ENCODE results near the gene RICTOR.

RICTOR gene

DNA sequence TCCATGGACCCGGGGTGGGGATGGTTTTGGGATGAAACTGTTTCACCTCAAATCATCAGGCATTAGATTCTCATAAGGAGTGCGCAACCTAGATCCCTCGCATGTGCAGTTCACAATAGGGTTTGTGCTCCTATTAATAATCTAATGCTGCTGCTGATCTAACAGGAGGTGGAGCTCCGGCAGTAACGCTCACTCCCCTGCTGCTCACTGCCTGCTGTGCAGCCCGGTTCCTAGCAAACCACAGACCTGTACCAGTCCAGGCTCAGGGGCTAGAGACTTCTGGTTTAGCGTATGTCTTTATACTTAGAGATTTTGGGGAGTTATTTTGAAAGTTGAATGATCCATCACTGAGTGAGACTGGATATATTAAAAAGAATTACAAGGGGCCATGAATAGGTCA is 50.2 kb downstream of the RICTOR start (continued):
- TF ChIP-seq, protein P1, sequence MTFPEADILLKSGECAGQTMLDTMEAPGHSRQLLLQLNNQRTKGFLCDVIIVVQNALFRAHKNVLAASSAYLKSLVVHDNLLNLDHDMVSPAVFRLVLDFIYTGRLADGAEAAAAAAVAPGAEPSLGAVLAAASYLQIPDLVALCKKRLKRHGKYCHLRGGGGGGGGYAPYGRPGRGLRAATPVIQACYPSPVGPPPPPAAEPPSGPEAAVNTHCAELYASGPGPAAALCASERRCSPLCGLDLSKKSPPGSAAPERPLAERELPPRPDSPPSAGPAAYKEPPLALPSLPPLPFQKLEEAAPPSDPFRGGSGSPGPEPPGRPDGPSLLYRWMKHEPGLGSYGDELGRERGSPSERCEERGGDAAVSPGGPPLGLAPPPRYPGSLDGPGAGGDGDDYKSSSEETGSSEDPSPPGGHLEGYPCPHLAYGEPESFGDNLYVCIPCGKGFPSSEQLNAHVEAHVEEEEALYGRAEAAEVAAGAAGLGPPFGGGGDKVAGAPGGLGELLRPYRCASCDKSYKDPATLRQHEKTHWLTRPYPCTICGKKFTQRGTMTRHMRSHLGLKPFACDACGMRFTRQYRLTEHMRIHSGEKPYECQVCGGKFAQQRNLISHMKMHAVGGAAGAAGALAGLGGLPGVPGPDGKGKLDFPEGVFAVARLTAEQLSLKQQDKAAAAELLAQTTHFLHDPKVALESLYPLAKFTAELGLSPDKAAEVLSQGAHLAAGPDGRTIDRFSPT (tag by site-specific recombination; IDR thresholded peaks at IDR 0.05) = no peak
- TF ChIP-seq ZNF510 (tag by site-specific recombination; IDR thresholded peaks at IDR 0.05; ENCODE audit: insufficient replicate concordance) (no peak), ZNF335 (tag by site-specific recombination; conservative IDR thresholded peaks at IDR 0.05) (no peak)

DNA sequence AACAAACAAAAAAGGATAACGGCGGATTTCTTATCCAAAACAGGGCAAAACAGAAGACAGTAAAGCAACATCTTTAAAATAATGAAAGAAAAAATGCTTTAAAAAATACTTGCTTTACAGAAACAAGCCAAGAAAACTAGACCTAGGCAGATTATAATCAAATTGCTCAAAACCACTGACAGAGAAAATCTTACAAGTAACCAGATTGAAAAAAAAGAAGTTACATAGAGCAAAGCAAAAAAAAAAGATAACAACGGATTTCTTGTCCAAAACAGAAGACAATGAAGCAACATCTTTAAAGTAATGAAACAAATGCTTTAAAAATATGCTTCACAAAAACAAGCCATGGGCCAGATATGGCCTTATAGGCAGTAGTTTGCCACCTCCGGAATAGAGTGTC is 51.1 kb downstream of the RICTOR start:
- no peak overlapping the region for H3K27ac ChIP-seq (ENCODE audit: extremely low read depth, low read depth, low read length)
- H3K4me1 ChIP-seq (ENCODE audit: control insufficient read depth, insufficient read depth, low read length) = peaks cover 11% of the 10 kb centered on the region
- ChIA-PET CTCF (interaction anchor here (0.6 kb wide), 1 partner anchor 46 kb away, joined by 4 read pairs; no protein-coding TSS in a partner anchor), POLR2A (no interaction called here)
- no peaks in the 10 kb centered on the region for H3K9me3 ChIP-seq (ENCODE audit: control insufficient read depth, insufficient read depth, low read depth, low read length)
- TF ChIP-seq ZNF175 (tag by site-specific recombination; IDR thresholded peaks at IDR 0.05) (no peak), SETDB1 (IDR thresholded peaks at IDR 0.05; ENCODE audit: insufficient read length, low read length) (no peak), ZNF223 (tag by site-specific recombination; IDR thresholded peaks at IDR 0.05) (no peak), SP2 (tag by site-specific recombination; IDR thresholded peaks at IDR 0.05) (no peak), TCF7L2 (IDR thresholded peaks at IDR 0.05; ENCODE audit: borderline replicate concordance, low read depth, low read length) (no peak)
- TF ChIP-seq, protein P2, sequence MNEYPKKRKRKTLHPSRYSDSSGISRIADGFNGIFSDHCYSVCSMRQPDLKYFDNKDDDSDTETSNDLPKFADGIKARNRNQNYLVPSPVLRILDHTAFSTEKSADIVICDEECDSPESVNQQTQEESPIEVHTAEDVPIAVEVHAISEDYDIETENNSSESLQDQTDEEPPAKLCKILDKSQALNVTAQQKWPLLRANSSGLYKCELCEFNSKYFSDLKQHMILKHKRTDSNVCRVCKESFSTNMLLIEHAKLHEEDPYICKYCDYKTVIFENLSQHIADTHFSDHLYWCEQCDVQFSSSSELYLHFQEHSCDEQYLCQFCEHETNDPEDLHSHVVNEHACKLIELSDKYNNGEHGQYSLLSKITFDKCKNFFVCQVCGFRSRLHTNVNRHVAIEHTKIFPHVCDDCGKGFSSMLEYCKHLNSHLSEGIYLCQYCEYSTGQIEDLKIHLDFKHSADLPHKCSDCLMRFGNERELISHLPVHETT (tag by site-specific recombination; IDR thresholded peaks at IDR 0.05) = no peak
- TF ChIP-seq, protein P3, sequence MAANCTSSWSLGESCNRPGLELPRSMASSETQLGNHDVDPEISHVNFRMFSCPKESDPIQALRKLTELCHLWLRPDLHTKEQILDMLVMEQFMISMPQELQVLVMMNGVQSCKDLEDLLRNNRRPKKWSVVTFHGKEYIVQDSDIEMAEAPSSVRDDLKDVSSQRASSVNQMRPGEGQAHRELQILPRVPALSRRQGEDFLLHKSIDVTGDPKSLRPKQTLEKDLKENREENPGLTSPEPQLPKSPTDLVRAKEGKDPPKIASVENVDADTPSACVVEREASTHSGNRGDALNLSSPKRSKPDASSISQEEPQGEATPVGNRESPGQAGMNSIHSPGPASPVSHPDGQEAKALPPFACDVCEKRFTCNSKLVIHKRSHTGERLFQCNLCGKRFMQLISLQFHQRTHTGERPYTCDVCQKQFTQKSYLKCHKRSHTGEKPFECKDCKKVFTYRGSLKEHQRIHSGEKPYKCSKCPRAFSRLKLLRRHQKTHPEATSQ (tag by site-specific recombination; IDR thresholded peaks at IDR 0.05) = no peak
- TF ChIP-seq, protein P4, sequence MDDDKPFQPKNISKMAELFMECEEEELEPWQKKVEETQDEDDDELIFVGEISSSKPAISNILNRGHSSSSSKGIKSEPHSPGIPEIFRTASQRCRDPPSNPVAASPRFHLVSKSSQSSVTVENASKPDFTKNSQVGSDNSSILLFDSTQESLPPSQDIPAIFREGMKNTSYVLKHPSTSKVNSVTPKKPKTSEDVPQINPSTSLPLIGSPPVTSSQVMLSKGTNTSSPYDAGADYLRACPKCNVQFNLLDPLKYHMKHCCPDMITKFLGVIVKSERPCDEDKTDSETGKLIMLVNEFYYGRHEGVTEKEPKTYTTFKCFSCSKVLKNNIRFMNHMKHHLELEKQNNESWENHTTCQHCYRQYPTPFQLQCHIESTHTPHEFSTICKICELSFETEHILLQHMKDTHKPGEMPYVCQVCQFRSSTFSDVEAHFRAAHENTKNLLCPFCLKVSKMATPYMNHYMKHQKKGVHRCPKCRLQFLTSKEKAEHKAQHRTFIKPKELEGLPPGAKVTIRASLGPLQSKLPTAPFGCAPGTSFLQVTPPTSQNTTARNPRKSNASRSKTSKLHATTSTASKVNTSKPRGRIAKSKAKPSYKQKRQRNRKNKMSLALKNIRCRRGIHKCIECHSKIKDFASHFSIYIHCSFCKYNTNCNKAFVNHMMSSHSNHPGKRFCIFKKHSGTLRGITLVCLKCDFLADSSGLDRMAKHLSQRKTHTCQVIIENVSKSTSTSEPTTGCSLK (tag by site-specific recombination; IDR thresholded peaks at IDR 0.05) = no peak
- no peak overlapping the region for H3K4me3 ChIP-seq (ENCODE audit: low read depth, low read length)
- H3K36me3 ChIP-seq (ENCODE audit: control insufficient read depth in 2 of 2, insufficient read depth in 1 of 2, low read length in 2 of 2) = peaks cover 4 to 8% of the 10 kb centered on the region in 2 experiments; a peak in 1 of 3 replicates

DNA sequence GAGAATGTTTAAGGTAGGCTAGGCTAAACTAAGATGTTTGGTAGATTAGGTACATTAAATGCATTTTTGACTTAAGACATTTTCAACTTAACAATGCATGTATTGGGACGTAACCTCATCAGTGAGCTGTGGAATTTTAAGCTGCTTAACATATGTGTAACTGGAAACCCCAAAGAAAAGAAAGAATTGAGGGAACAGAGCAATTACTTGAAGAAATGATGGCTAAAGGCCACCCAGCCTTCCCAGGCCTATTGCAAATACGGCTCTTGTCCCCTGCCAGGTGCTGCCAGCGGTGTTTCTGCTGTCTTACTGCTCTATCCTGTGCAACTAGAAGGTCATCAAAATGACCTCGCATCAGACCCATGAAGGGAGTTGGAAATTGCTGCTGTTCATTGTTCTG is 52.0 kb downstream of the RICTOR start:
- H3K9me3 ChIP-seq (ENCODE audit: control insufficient read depth, insufficient read depth, low read depth, low read length) = no peaks in the 10 kb centered on the region
- H3K27ac ChIP-seq (ENCODE audit: extremely low read depth, low read depth, low read length) = no peak overlapping the region
- ChIA-PET CTCF (no interaction called here), POLR2A (no interaction called here)
- peaks cover 4 to 8% of the 10 kb centered on the region in 2 experiments; a peak in 1 of 3 replicates for H3K36me3 ChIP-seq (ENCODE audit: control insufficient read depth in 2 of 2, insufficient read depth in 1 of 2, low read length in 2 of 2)
- H3K4me3 ChIP-seq (ENCODE audit: low read depth, low read length) = no peak overlapping the region
- peaks cover 11% of the 10 kb centered on the region for H3K4me1 ChIP-seq (ENCODE audit: control insufficient read depth, insufficient read depth, low read length)
- TF ChIP-seq, protein P5, sequence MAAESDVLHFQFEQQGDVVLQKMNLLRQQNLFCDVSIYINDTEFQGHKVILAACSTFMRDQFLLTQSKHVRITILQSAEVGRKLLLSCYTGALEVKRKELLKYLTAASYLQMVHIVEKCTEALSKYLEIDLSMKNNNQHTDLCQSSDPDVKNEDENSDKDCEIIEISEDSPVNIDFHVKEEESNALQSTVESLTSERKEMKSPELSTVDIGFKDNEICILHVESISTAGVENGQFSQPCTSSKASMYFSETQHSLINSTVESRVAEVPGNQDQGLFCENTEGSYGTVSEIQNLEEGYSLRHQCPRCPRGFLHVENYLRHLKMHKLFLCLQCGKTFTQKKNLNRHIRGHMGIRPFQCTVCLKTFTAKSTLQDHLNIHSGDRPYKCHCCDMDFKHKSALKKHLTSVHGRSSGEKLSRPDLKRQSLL (tag by site-specific recombination; IDR thresholded peaks at IDR 0.05) = no peak
- TF ChIP-seq ZNF530 (tag by site-specific recombination; IDR thresholded peaks at IDR 0.05; ENCODE audit: low read depth) = no peak
